DOHH2 (cell line): ENCODE data around the gene ANXA2.

ENCODE experiments used
- H3F3A ChIP-seq: fragments of 200-600 bp; sonication (generic), shearing (Covaris generic); 2 replicates; pipeline ENCODE4 v1.6.0; 2016; ENCODE audit warnings: antibody characterized with exemption, mild to moderate bottlenecking; ENCODE audit not compliant: control insufficient read depth, insufficient read depth
- H3K27ac ChIP-seq: fragments of 200-600 bp; sonication (generic); 2 replicates; pipeline ENCODE4 v1.5.1; 2014; ENCODE audit warnings: low read depth, mild to moderate bottlenecking, low read length, moderate library complexity
- H3K27me3 ChIP-seq: fragments of 200-600 bp; sonication (generic); 2 replicates; pipeline ENCODE4 v1.6.1; 2014; ENCODE audit warnings: mild to moderate bottlenecking, low read length, mixed read lengths; ENCODE audit not compliant: control insufficient read depth
- H3K36me3 ChIP-seq: fragments of 200-600 bp; sonication (generic); 2 replicates; pipeline ENCODE4 v1.6.1; 2014; ENCODE audit warnings: mild to moderate bottlenecking, low read length, moderate library complexity, mixed read lengths; ENCODE audit not compliant: control insufficient read depth
- H3K4me1 ChIP-seq: fragments of 200-600 bp; sonication (generic); 2 replicates; pipeline ENCODE4 v1.6.1; 2014; ENCODE audit warnings: mild to moderate bottlenecking, low read length, mixed read lengths; ENCODE audit not compliant: control insufficient read depth
- H3K4me2 ChIP-seq: fragments of 200-600 bp; sonication (generic); 2 replicates; pipeline ENCODE4 v1.6.0; 2014; ENCODE audit warnings: mild to moderate bottlenecking, low read length, moderate library complexity
- H3K4me3 ChIP-seq: fragments of 200-600 bp; sonication (generic); 2 replicates; pipeline ENCODE4 v1.5.1; 2014; ENCODE audit warnings: mild to moderate bottlenecking, low read length, mixed read lengths
- H3K79me2 ChIP-seq: fragments of 200-600 bp; sonication (generic); 2 replicates; pipeline ENCODE4 v1.6.1; 2014; ENCODE audit warnings: mild to moderate bottlenecking, low read length, mixed read lengths; ENCODE audit not compliant: control insufficient read depth
- H3K9me2 ChIP-seq: fragments of 200-600 bp; sonication (generic); replicated peaks from 2 replicates; pipeline ENCODE4 v1.6.1; 2014; ENCODE audit warnings: mild to moderate bottlenecking, low read length, mixed read lengths; ENCODE audit not compliant: control insufficient read depth
- H3K9me3 ChIP-seq: fragments of 200-600 bp; sonication (generic); 2 replicates; pipeline ENCODE4 v1.6.1; 2014; ENCODE audit warnings: antibody characterized with exemption, low read length, mixed read lengths; ENCODE audit not compliant: control insufficient read depth, insufficient read depth
- H4K20me1 ChIP-seq: fragments of 200-600 bp; sonication (generic); 2 replicates; pipeline ENCODE4 v1.6.0; 2014; ENCODE audit warnings: low read depth, mild to moderate bottlenecking, antibody characterized with exemption, low read length, moderate library complexity; ENCODE audit not compliant: control insufficient read depth, insufficient read depth
- EZH2phosphoT487 ChIP-seq: fragments of 200-600 bp; sonication (generic); IDR thresholded peaks from 2 replicates; pipeline ENCODE4 v1.6.1; 2017; ENCODE audit warnings: borderline replicate concordance, mild to moderate bottlenecking, antibody characterized with exemption, low read length, moderate library complexity, mixed read lengths
- TF ChIP-seq, protein P1 (sequence below): fragments of 200-600 bp; sonication (generic); IDR thresholded peaks from one replicate; pipeline ENCODE4 v1.5.1; 2014; ENCODE audit warnings: antibody characterized with exemption, mild to moderate bottlenecking, low read depth, low read length; ENCODE audit not compliant: poor library complexity, severe bottlenecking

The ANXA2 gene

DNA sequence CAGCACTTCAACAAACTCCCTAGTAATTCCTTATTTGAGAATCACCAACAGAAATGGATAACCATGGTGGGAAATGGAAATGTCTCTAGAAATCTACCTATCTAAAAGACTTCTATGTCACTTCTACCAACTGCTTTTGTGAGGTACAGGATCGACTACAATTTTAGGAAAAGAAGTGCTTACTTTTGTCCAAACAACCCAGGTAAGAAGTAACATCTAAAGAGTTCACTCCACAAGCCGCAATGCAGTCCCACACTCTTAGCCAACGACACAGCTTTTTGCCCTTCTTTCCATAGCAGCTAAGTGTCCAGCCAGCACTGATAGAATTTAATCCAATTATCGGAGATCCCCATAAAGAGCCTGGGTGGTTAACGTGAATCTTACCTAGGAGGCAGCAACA lies 28.1 kb downstream of the ANXA2 start:
- Histone ChIP-seq H3K27ac (no peak overlapping the region), H3F3A (no peaks in the 10 kb centered on the region), H3K4me3 (no peak overlapping the region), H3K9me3 (no peaks in the 10 kb centered on the region), H3K36me3 (no peaks in the 10 kb centered on the region), H3K4me2 (no peak overlapping the region), H3K79me2 (no peaks in the 10 kb centered on the region), H4K20me1 (no peaks in the 10 kb centered on the region), H3K9me2 (no peaks in the 10 kb centered on the region), H3K4me1 (no peaks in the 10 kb centered on the region), H3K27me3 (no peaks in the 10 kb centered on the region)
- TF ChIP-seq EZH2phosphoT487, result no peak
- TF ChIP-seq, protein P1, sequence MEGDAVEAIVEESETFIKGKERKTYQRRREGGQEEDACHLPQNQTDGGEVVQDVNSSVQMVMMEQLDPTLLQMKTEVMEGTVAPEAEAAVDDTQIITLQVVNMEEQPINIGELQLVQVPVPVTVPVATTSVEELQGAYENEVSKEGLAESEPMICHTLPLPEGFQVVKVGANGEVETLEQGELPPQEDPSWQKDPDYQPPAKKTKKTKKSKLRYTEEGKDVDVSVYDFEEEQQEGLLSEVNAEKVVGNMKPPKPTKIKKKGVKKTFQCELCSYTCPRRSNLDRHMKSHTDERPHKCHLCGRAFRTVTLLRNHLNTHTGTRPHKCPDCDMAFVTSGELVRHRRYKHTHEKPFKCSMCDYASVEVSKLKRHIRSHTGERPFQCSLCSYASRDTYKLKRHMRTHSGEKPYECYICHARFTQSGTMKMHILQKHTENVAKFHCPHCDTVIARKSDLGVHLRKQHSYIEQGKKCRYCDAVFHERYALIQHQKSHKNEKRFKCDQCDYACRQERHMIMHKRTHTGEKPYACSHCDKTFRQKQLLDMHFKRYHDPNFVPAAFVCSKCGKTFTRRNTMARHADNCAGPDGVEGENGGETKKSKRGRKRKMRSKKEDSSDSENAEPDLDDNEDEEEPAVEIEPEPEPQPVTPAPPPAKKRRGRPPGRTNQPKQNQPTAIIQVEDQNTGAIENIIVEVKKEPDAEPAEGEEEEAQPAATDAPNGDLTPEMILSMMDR, result no peak

DNA sequence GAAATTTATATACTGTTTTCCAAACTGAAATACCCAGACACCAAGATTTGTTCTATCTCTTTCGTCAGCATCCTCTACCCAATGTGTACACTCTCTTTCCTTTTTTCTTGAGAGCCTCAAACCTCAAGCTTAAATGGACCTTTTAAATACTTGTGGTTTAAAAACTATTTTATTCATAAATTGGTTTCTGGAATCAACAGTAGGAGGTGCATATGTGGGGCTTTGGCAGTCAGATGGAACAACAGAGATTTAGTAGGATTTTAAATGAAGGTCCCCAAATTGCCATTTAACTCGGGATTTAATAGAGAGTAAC lies 33.2 kb downstream of the ANXA2 start:
- Histone ChIP-seq H3K27me3 (no peaks in the 10 kb centered on the region), H3K4me1 (peaks cover 5% of the 10 kb centered on the region; the same call in 1 of the 2 replicates), H3K36me3 (no peaks in the 10 kb centered on the region), H3K4me2 (no peak overlapping the region), H3K9me3 (no peaks in the 10 kb centered on the region), H3K9me2 (no peaks in the 10 kb centered on the region), H3K4me3 (no peak overlapping the region), H3K27ac (no peak overlapping the region), H3F3A (no peaks in the 10 kb centered on the region), H3K79me2 (no peaks in the 10 kb centered on the region), H4K20me1 (no peaks in the 10 kb centered on the region)
- TF ChIP-seq, protein P1, result no peak
- TF ChIP-seq EZH2phosphoT487, result no peak

DNA sequence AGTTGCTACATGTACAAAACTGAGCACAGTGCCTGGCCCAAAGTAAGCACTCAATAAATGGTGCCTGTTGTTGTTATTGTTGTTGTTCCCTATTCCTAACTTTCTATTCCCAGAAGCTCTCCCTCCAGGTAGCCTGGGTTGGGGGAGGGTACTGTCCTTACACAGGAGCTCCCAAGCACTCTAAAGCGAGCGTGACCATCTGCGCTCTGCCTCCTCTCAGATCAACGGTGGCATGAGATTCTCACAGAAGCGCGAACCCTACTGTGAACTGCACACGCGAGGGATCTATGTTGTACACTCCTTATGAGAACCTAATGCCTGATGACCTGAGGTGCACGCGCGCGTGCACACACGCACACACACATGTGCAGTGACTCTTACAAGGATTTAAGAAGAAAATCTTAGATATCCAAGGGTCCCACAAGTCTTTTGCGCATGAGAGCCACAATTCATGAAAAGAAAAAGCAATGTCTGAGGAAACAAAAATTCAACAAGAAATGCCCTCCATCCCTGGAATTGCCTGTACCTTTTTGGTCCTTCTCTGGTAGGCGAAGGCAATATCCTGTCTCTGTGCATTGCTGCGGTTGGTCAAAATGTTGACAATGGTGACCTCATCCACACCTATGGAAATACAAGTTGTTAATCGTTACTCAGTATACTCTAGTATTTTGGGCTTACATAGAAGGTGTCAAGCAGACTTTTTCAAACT lies 33.7 kb downstream of the ANXA2 start:
- no peaks in the 10 kb centered on the region for H3K9me2 ChIP-seq
- H3F3A ChIP-seq, result no peaks in the 10 kb centered on the region
- no peak overlapping the region for H3K27ac ChIP-seq
- no peak overlapping the region for H3K4me2 ChIP-seq
- TF ChIP-seq EZH2phosphoT487, result no peak
- TF ChIP-seq, protein P1, result no peak
- peaks cover 5% of the 10 kb centered on the region; the same call in 1 of the 2 replicates for H3K4me1 ChIP-seq
- H3K9me3 ChIP-seq, result no peaks in the 10 kb centered on the region
- no peaks in the 10 kb centered on the region for H3K27me3 ChIP-seq
- no peaks in the 10 kb centered on the region for H3K36me3 ChIP-seq
- no peaks in the 10 kb centered on the region for H3K79me2 ChIP-seq
- no peak overlapping the region for H3K4me3 ChIP-seq
- H4K20me1 ChIP-seq, result no peaks in the 10 kb centered on the region
